Uterus (tissue), 2 donors: ENCODE measurements around the gene WFDC6.

ENCODE experiments used
- CTCF ChIP-seq, 4 experiments: fragments of 200-600 bp in 2 of 4; fragments of 450-650 bp in 2 of 4; sonication (generic) in 2 of 4; IDR thresholded peaks; one replicate each; pipeline ENCODE4 v1.5.1; 2016 to 2019; ENCODE audit warnings: antibody characterized with exemption in 4 of 4, mild to moderate bottlenecking in 2 of 4, moderate library complexity in 1 of 4
- POLR2A ChIP-seq, 2 donors: fragments of 450-650 bp; IDR thresholded peaks; one replicate each; pipeline ENCODE4 v1.6.1; 2016; ENCODE audit warnings: antibody characterized with exemption in 2 of 2, mild to moderate bottlenecking in 1 of 2, moderate library complexity in 1 of 2

DNA sequence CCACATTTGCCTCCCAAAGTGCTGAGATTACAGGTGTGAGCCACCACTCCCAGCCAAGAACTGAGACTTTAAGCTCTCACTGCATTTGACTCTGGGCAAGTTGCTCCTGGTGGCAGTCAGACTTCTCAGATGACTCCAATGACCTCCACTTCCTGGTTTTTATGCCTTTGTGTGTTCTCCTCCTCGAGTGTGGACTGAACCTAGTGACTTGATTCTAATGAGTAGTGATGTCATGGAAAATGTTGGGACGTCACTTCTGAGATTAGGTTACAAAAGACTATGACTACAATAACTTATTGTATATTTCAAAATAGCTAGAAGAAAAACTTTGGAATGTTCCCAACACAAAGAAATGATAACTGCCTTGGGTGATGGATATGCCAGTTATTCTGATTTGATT lies 35.9 kb downstream of the WFDC6 start:
- TF ChIP-seq CTCF (IDR thresholded peaks at IDR 0.05) (no peak), POLR2A (IDR thresholded peaks at IDR 0.05) (no peak)
